ENCODE measurements around the gene MFSD1.

- TF ChIP-seq CTCF (IDR thresholded peaks at IDR 0.05) (no peak), POLR2AphosphoS5 (IDR thresholded peaks at IDR 0.05) (no peak), POLR2A (IDR thresholded peaks at IDR 0.05) (no peak)
Measured at GRCh38 chr3:158810823-158811724, 9.2 kb downstream of the MFSD1 start.
